Urinary bladder (tissue), 4 donors: Measurements from ENCODE around the gene GMPPA. TPM values are rescaled to one million over a fixed set of nuclear protein-coding genes. Genes with fewer than 3 reads are reported as not detected.

Experiments
- DNase-seq: peaks from one replicate; pipeline ENCODE4 v3.0.0-alpha.2; 2015; ENCODE audit errors: extremely low spot score
- H3K27ac ChIP-seq: one replicate; pipeline ENCODE4 v1.5.1; 2013; ENCODE audit warnings: low read depth, mild to moderate bottlenecking, moderate library complexity
- H3K36me3 ChIP-seq: one replicate; pipeline ENCODE4 v1.6.1; 2013; ENCODE audit warnings: mild to moderate bottlenecking, moderate library complexity; ENCODE audit not compliant: insufficient read depth
- H3K4me1 ChIP-seq: one replicate; pipeline ENCODE4 v1.6.1; 2013; ENCODE audit warnings: mild to moderate bottlenecking, moderate library complexity; ENCODE audit not compliant: insufficient read depth
- H3K4me3 ChIP-seq: one replicate; pipeline ENCODE4 v1.5.1; 2013; ENCODE audit warnings: low read depth, low read length
- WGBS: extraction: QIAGEN DNeasy Blood & Tissue Kit; methylation state at CpG from one replicate; pipeline ENCODE4 v1.1.7; 2013; 5-methylcytosine and 5-hydroxymethylcytosine counted together
- polyA plus RNA-seq: library from polyadenylated mRNA; stranded (reverse); fragments of 200-250 nt; gene quantifications from one replicate; pipeline ENCODE4 v1.2.3, GENCODE V29; 2013
- total RNA-seq: library from RNA; depleted of rRNA; stranded (reverse); fragments of >200 nt; gene quantifications from one replicate; pipeline ENCODE4 v1.2.3, GENCODE V29; 2014
- donor health status: healthy with polysubstance abuse.
- donor health status: healthy.

GMPPA gene
- total and polyA plus RNA-seq, 2 donors, result 32.1 to 34.3 TPM

GRCh38 chr2:219497495-219498279 lies 1.0 kb upstream of the GMPPA start:
- 2% methylated on average over 59 of the region's 59 CpGs for WGBS
- H3K4me1 ChIP-seq, result no peaks in the 10 kb centered on the region

DNA sequence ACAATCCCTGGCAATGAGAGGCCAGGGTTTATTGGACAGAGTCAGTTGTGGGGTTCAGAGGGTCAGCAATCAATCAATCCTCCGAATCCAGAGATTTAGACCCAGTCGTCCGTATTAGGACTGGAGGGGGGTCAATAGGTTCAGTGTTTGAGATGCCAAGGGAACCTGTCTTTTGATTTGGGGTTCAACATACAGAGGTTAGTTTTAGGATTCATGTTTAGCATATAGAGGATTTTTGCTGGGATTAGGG lies 292 bp downstream of the GMPPA start:
- Histone ChIP-seq H3K4me3 (peak overlapping the region; percentile 70), H3K4me1 (no peaks in the 10 kb centered on the region), H3K27ac (no peak overlapping the region), H3K36me3 (no peaks in the 10 kb centered on the region)
- WGBS, result 1% methylated on average over 3 of the region's 3 CpGs
- DNase-seq, result no peak

More at GRCh38 chr2:219497495-219498279, 1.0 kb upstream of the GMPPA start:
- peak overlapping the region; percentile 70 for H3K4me3 ChIP-seq
- peak overlapping the region; percentile 83 for H3K27ac ChIP-seq
- no peak for DNase-seq
- no peaks in the 10 kb centered on the region for H3K36me3 ChIP-seq

- no peak for DNase-seq
- no peak overlapping the region for H3K4me3 ChIP-seq
- no peak overlapping the region for H3K27ac ChIP-seq
- no peaks in the 10 kb centered on the region for H3K4me1 ChIP-seq
- WGBS, result 54% methylated on average over 1 of the region's 1 CpG
- no peaks in the 10 kb centered on the region for H3K36me3 ChIP-seq
Measured at GRCh38 chr2:219499555-219499954, 864 bp downstream of the GMPPA start.

- whole genome bisulfite sequencing, result 84% methylated on average over 2 of the region's 2 CpGs
- H3K27ac ChIP-seq, result no peak overlapping the region
- H3K4me3 ChIP-seq, result no peak overlapping the region
- DNase-seq, result no peak
- H3K4me1 ChIP-seq, result no peaks in the 10 kb centered on the region
- no peaks in the 10 kb centered on the region for H3K36me3 ChIP-seq
Measured at GRCh38 chr2:219500135-219500534, 1.4 kb downstream of the GMPPA start.

GRCh38 chr2:219501849-219502248 lies 3.2 kb downstream of the GMPPA start:
- Histone ChIP-seq H3K4me1 (no peaks in the 10 kb centered on the region), H3K36me3 (no peaks in the 10 kb centered on the region), H3K4me3 (no peak overlapping the region), H3K27ac (no peak overlapping the region)
- WGBS, result 90% methylated on average over 14 of the region's 14 CpGs
- no peak for DNase-seq

GRCh38 chr2:219502618-219503017 lies 3.9 kb downstream of the GMPPA start:
- no peak for DNase-seq
- H3K4me3 ChIP-seq, result no peak overlapping the region
- no peaks in the 10 kb centered on the region for H3K36me3 ChIP-seq
- H3K4me1 ChIP-seq, result no peaks in the 10 kb centered on the region
- no peak overlapping the region for H3K27ac ChIP-seq

DNA sequence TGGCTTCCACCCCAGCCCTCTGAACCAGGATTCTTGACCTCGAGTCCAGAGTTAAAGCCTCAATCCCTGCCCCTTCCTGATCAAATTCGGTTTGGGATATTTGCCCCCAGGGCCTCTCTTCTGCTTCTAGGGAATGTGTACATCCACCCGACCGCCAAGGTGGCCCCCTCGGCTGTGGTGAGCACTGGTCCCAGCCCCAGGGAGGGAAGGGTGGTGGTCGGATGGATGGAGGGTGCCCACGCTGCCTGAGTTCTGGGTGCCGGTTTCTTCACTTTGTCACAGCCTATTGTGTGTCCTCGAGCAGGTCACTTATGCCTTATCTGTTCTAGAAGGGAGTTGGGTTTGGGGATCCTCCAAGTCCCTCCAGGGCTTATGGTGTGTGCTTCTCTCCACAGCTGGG lies 6.9 kb downstream of the GMPPA start:
- no peak for DNase-seq
- H3K36me3 ChIP-seq, result no peaks in the 10 kb centered on the region
- H3K4me3 ChIP-seq, result no peak overlapping the region
- H3K4me1 ChIP-seq, result no peaks in the 10 kb centered on the region
- WGBS, result 89% methylated on average over 9 of the region's 9 CpGs
- H3K27ac ChIP-seq, result no peak overlapping the region

GRCh38 chr2:219506153-219506801 lies 7.6 kb downstream of the GMPPA start:
- H3K27ac ChIP-seq, result no peak overlapping the region
- whole genome bisulfite sequencing, result 86% methylated on average over 23 of the region's 23 CpGs
- H3K4me1 ChIP-seq, result no peaks in the 10 kb centered on the region
- no peak overlapping the region for H3K4me3 ChIP-seq
- H3K36me3 ChIP-seq, result no peaks in the 10 kb centered on the region
- DNase-seq, result no peak

DNA sequence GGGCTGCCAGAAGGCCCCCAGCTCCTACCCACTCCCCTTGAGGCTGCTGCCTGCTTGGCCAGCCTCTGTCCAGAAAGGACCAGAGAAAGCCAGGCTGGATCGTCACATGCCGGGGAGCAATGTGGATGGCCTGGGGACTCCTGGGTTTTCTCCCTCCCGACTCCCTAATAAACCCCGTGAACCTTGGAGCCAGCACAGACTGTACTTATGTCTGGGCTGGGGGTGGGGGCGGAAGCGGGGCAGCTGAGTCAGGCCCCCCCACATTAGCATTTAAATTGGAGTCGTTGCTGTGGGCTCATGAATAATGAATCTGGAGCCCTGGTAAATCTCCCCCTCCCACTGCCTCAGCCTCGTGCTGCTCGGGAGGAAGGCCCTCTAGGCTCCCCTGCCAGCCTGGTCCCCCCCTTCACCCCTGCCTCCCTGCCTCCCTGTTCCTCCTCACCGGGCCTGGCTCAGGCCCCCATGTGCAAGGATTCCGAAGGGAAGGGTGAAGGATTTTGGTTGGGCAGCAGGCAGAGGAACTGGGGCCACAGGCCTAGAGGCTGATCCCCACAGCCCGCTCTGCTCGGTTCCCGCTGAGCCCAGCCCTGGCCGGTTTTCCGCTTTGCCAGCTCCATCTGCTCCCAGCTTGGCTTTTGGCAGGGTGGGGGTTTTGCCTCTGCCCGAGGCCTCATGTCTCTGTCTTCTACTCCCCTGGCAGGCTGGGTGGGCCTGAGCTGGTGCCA lies 8.3 kb downstream of the GMPPA start:
- no peak for DNase-seq
- Histone ChIP-seq H3K4me3 (no peak overlapping the region), H3K27ac (no peak overlapping the region), H3K4me1 (no peaks in the 10 kb centered on the region), H3K36me3 (no peaks in the 10 kb centered on the region)
- WGBS, result 75% methylated on average over 17 of the region's 17 CpGs

DNA sequence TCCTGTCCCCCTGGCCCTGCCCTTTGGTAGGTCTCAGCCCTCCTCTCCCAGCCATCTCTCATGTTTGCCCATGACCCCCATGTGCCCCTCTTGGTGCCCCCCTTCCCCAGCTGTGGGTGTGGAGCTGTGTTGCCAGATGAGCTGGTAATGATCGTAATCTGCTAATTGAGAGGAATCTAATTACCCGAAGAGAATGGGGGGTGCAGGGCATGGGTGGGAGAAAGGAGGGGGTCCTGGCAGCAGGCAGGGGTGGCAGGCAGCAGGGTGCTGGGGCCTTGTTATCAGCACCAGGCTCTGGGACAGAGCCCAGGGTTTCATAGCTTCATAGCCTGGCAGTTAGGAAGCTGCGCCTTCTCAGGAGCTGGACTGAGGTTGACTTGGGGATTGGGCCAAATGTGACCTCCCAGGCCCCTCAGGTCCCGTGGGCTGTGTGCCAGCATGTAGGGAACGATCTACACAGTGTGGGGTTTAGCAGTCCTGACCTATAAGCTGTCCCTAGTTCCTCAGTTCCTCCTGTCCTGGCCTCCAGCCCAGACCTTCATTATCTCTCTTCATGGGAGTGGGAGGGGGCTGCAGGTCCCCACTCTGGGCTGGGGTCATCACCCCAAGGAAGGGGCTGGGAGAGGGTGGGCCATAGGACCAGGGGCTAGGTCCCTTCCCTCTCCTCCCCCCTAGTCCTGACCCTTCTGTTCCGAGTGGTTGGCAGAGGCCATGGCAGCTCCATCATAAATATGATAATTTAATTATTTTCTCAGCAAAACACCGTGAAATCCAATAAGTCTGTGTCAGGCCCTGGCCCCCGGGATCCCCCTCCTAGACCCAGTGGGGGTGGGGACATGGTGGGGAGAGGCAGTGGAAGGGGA lies 9.1 kb downstream of the GMPPA start:
- WGBS, result 49% methylated on average over 8 of the region's 8 CpGs
- no peak overlapping the region for H3K4me3 ChIP-seq
- H3K4me1 ChIP-seq, result no peaks in the 10 kb centered on the region
- H3K36me3 ChIP-seq, result no peaks in the 10 kb centered on the region
- DNase-seq, result no peak
- H3K27ac ChIP-seq, result no peak overlapping the region

DNA sequence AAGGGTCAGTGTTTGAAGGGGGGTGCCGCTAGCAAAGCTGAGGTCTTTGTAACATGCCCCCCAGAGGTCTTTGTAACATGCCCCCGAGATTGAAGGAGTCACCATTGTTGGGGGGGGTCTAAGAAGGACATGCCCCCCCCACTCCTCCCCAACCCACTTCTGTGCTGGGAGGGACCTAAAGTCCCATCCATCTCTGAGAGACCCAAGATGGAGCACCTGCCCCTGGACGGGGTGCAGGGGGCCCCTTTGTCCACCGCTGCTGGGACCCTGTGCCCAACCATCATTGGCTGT lies 9.7 kb downstream of the GMPPA start:
- no peak for DNase-seq
- no peaks in the 10 kb centered on the region for H3K36me3 ChIP-seq
- H3K27ac ChIP-seq, result no peak overlapping the region
- WGBS, result 55% methylated on average over 4 of the region's 4 CpGs
- H3K4me3 ChIP-seq, result no peak overlapping the region
- no peaks in the 10 kb centered on the region for H3K4me1 ChIP-seq

DNA sequence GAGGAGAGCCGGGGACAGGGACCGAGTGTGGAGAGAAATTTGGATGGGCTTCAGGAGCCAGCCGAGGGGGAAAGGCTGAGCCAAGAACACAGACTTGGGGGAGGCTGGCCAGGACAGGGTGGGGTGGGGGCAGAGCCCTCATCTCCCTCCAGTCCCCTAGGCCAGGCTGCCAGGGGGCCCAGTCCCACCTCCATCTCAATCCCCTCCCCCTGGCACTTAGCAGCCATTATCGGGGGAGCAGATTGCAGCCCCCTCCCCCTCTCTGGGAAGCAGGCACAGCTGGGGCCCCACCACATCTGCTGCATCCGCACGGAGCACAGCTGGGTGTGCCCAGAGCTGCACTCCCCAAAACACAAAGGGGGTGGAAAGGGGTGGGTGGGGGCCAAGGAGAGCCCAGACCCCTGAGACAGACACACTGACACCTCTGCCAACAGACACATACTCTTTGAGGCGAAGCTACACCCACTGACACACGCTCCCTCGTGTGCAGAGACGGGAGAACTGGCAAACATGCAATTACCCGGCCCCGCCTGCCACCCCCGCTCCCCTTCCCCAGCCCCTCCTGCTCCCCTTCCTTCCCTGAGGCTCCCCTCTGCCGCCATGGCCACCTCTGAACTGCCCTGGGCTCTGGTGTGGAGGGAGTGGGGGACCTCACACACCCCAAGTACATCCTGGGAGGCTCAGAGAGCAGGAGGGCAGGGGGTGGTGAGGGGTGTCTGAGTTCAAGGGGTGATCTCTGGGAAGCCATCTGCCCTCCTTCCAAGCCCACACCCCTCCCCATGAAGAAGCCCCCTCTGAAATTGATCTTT lies 10.5 kb downstream of the GMPPA start:
- no peaks in the 10 kb centered on the region for H3K36me3 ChIP-seq
- no peaks in the 10 kb centered on the region for H3K4me1 ChIP-seq
- H3K27ac ChIP-seq, result no peak overlapping the region
- DNase-seq, result no peak
- WGBS, result 6% methylated on average over 14 of the region's 14 CpGs
- H3K4me3 ChIP-seq, result no peak overlapping the region
